GM19397 (cell line): ENCODE results near the gene ELOVL2.
"Not testable (repeated sequence)": the region's sequence is repeated elsewhere in the genome, so short reads cannot be mapped to it uniquely, and the experiment has no call there.

Source experiments
- ATAC-seq: cut with Tn5 transposase; IDR thresholded peaks from one replicate; pipeline ENCODE4 v1.9.1; 2021; ENCODE audit warnings: mild to moderate bottlenecking, moderate library complexity; ENCODE audit not compliant: unreplicated experiment

Gene ELOVL2

GRCh38 chr6:10993896-10994295 lies 50.2 kb downstream of the ELOVL2 start:
- no peak for ATAC-seq

- ATAC-seq: no peak
Measured at GRCh38 chr6:10991115-10991514, 53.0 kb downstream of the ELOVL2 start.

- ATAC-seq: no peak
Measured at GRCh38 chr6:10989587-10989986, 54.5 kb downstream of the ELOVL2 start.

- not testable (repeated sequence) for ATAC-seq
Measured at GRCh38 chr6:10984959-10985358, 59.1 kb downstream of the ELOVL2 start.

GRCh38 chr6:10981409-10981808 lies 62.7 kb downstream of the ELOVL2 start:
- ATAC-seq: no peak

- no peak for ATAC-seq
Measured at GRCh38 chr6:10979603-10980002, 64.5 kb downstream of the ELOVL2 start.

GRCh38 chr6:10977231-10977968 lies 66.7 kb downstream of the ELOVL2 start:
- no peak for ATAC-seq

GRCh38 chr6:10976571-10976970 lies 67.5 kb downstream of the ELOVL2 start:
- no peak for ATAC-seq

- no peak for ATAC-seq
Measured at GRCh38 chr6:10972196-10972595, 71.9 kb downstream of the ELOVL2 start.

GRCh38 chr6:10970731-10971130 lies 73.4 kb downstream of the ELOVL2 start:
- no peak for ATAC-seq

- no peak for ATAC-seq
Measured at GRCh38 chr6:10968776-10969175, 75.3 kb downstream of the ELOVL2 start.

- peak; percentile 72 for ATAC-seq
Measured at GRCh38 chr6:10964684-10965083, 79.4 kb downstream of the ELOVL2 start.

- no peak for ATAC-seq
Measured at GRCh38 chr6:10963113-10963512, 81.0 kb downstream of the ELOVL2 start.

GRCh38 chr6:10962673-10963072 lies 81.4 kb downstream of the ELOVL2 start:
- ATAC-seq: no peak

GRCh38 chr6:10961837-10962236 lies 82.3 kb downstream of the ELOVL2 start:
- no peak for ATAC-seq

GRCh38 chr6:10960171-10960570 lies 83.9 kb downstream of the ELOVL2 start:
- no peak for ATAC-seq

- no peak for ATAC-seq
Measured at GRCh38 chr6:10957414-10957886, 86.7 kb downstream of the ELOVL2 start.

GRCh38 chr6:10956776-10957175 lies 87.3 kb downstream of the ELOVL2 start:
- ATAC-seq: no peak

GRCh38 chr6:10954590-10955010 lies 89.5 kb downstream of the ELOVL2 start:
- ATAC-seq: peak; percentile 83

GRCh38 chr6:10951675-10952282 lies 92.3 kb downstream of the ELOVL2 start:
- ATAC-seq: no peak

GRCh38 chr6:10949579-10950490 lies 94.3 kb downstream of the ELOVL2 start:
- no peak for ATAC-seq
